ENCODE results near the gene RNF217.

GRCh38 chr6:124993327-124993726 is 31.1 kb downstream of the RNF217 start:
- TF ChIP-seq CTCF (IDR thresholded peaks at IDR 0.05 in 8 of 11, conservative IDR thresholded peaks at IDR 0.05 in 3 of 11) (no peak), POLR2AphosphoS5 (IDR thresholded peaks at IDR 0.05) (no peak)
